H9 (cell line): ENCODE data around the gene BRAF. TPM values are rescaled to one million over a fixed set of nuclear protein-coding genes. Genes with fewer than 3 reads are reported as not detected.
"Not testable (repeated sequence)": the region's sequence is repeated elsewhere in the genome, so short reads cannot be mapped to it uniquely, and the experiment has no call there.

Experiments used
- DNase-seq: peaks from one replicate; pipeline ENCODE4 v3.0.0-alpha.2; 2017
- H2AFZ ChIP-seq: one replicate; pipeline ENCODE4 v1.6.1; 2013; ENCODE audit warnings: mild to moderate bottlenecking, low read length, control low read depth, moderate library complexity
- H2AK5ac ChIP-seq: 2 replicates; pipeline ENCODE4 v1.6.1; 2013; ENCODE audit warnings: low read length, control low read depth, mixed read lengths; ENCODE audit not compliant: insufficient read length
- H2BK120ac ChIP-seq: one replicate; pipeline ENCODE4 v1.6.1; 2013; ENCODE audit warnings: low read depth, mild to moderate bottlenecking, low read length, control low read depth, inconsistent platforms; ENCODE audit not compliant: poor library complexity, severe bottlenecking
- H2BK12ac ChIP-seq: 2 replicates; pipeline ENCODE4 v1.6.1; 2013; ENCODE audit warnings: low read length, control low read depth, mixed read lengths, low read depth; ENCODE audit not compliant: insufficient read length
- H2BK15ac ChIP-seq: 2 replicates; pipeline ENCODE4 v1.6.1; 2013; ENCODE audit warnings: low read depth, low read length, control low read depth
- H2BK20ac ChIP-seq: one replicate; pipeline ENCODE4 v1.6.1; 2013; ENCODE audit warnings: low read depth, mild to moderate bottlenecking, low read length, control low read depth, inconsistent platforms; ENCODE audit not compliant: poor library complexity, severe bottlenecking
- H2BK5ac ChIP-seq: 2 replicates; pipeline ENCODE4 v1.6.1; 2013; ENCODE audit warnings: low read length, control low read depth, mixed read lengths; ENCODE audit not compliant: insufficient read length
- H3K14ac ChIP-seq: 2 replicates; pipeline ENCODE4 v1.6.1; 2013; ENCODE audit warnings: low read length, control low read depth; ENCODE audit not compliant: insufficient read depth
- H3K18ac ChIP-seq: 2 replicates; pipeline ENCODE4 v1.6.1; 2013; ENCODE audit warnings: low read depth, mild to moderate bottlenecking, mixed read lengths, low read length, control low read depth; ENCODE audit not compliant: insufficient read length
- H3K23ac ChIP-seq: 2 replicates; pipeline ENCODE4 v1.6.1; 2013; ENCODE audit warnings: low read length, control low read depth, mixed read lengths, low read depth; ENCODE audit not compliant: insufficient read length
- H3K23me2 ChIP-seq: 2 replicates; pipeline ENCODE4 v1.6.1; 2013; ENCODE audit warnings: low read depth, mild to moderate bottlenecking, mixed read lengths, low read length, control low read depth; ENCODE audit not compliant: insufficient read length, poor library complexity, severe bottlenecking
- H3K27ac ChIP-seq: 2 replicates; pipeline ENCODE4 v1.5.1; 2013; ENCODE audit warnings: low read length, control low read depth, mixed read lengths, low read depth; ENCODE audit not compliant: insufficient read length
- H3K27me3 ChIP-seq: 2 replicates; pipeline ENCODE4 v1.6.1; 2013; ENCODE audit warnings: low read length, control low read depth, inconsistent platforms; ENCODE audit not compliant: insufficient read depth
- H3K4ac ChIP-seq: 2 replicates; pipeline ENCODE4 v1.6.1; 2013; ENCODE audit warnings: low read depth, mild to moderate bottlenecking, control low read depth, inconsistent platforms, low read length, moderate library complexity
- H3K4me1 ChIP-seq: 2 replicates; pipeline ENCODE4 v1.6.1; 2013; ENCODE audit warnings: low read length, control low read depth, inconsistent platforms; ENCODE audit not compliant: insufficient read depth
- H3K4me2 ChIP-seq: 2 replicates; pipeline ENCODE4 v1.6.1; 2013; ENCODE audit warnings: low read length, control low read depth, mixed read lengths; ENCODE audit not compliant: insufficient read length, insufficient read depth
- H3K56ac ChIP-seq: 2 replicates; pipeline ENCODE4 v1.6.1; 2013; ENCODE audit warnings: low read depth, mild to moderate bottlenecking, mixed read lengths, low read length, control low read depth; ENCODE audit not compliant: insufficient read length
- H3K79me1 ChIP-seq: 2 replicates; pipeline ENCODE4 v1.6.1; 2013; ENCODE audit warnings: low read depth, mild to moderate bottlenecking, moderate library complexity, low read length, control low read depth, inconsistent platforms; ENCODE audit not compliant: insufficient read depth, poor library complexity, severe bottlenecking
- H3K79me2 ChIP-seq: 2 replicates; pipeline ENCODE4 v1.6.1; 2013; ENCODE audit warnings: low read length, control low read depth, inconsistent platforms; ENCODE audit not compliant: insufficient read depth
- H3K9ac ChIP-seq: 2 replicates; pipeline ENCODE4 v1.6.1; 2013; ENCODE audit warnings: low read length, control low read depth, mixed read lengths; ENCODE audit not compliant: insufficient read length; ENCODE audit errors: extremely low read depth
- H3K9me3 ChIP-seq: one replicate; pipeline ENCODE4 v1.6.1; 2013; ENCODE audit warnings: low read depth, low read length, inconsistent platforms; ENCODE audit not compliant: control insufficient read depth
- H3T11ph ChIP-seq: one replicate; pipeline ENCODE4 v1.6.1; 2013; ENCODE audit warnings: mild to moderate bottlenecking, low read length, control low read depth, inconsistent platforms
- H4K20me1 ChIP-seq: one replicate; pipeline ENCODE4 v1.6.1; 2013; ENCODE audit not compliant: control insufficient read depth, insufficient read length, insufficient read depth
- H4K5ac ChIP-seq: 2 replicates; pipeline ENCODE4 v1.6.1; 2013; ENCODE audit warnings: low read depth, mild to moderate bottlenecking, mixed read lengths, low read length, control low read depth; ENCODE audit not compliant: insufficient read length
- H4K8ac ChIP-seq: replicated peaks from 2 replicates; pipeline ENCODE4 v1.6.1; 2013; ENCODE audit warnings: low read length, control low read depth, mixed read lengths, low read depth; ENCODE audit not compliant: insufficient read length
- H4K91ac ChIP-seq: 2 replicates; pipeline ENCODE4 v1.6.1; 2013; ENCODE audit warnings: low read depth, mild to moderate bottlenecking, moderate library complexity, mixed read lengths, low read length, control low read depth; ENCODE audit not compliant: insufficient read length
- H3K27ac Mint-ChIP-seq, 3 experiments: 2 replicates in 2 of 3; 3 replicates in 1 of 3; pipeline ENCODE4 v1.8.0; 2020 to 2021; ENCODE audit warnings: mixed read lengths in 3 of 3, mild to moderate bottlenecking in 1 of 3, moderate library complexity in 1 of 3
- H3K27me3 Mint-ChIP-seq: 2 replicates; pipeline ENCODE4 v1.8.0; 2021; ENCODE audit warnings: low read depth, mild to moderate bottlenecking, moderate library complexity, mixed read lengths
- H3K36me3 Mint-ChIP-seq, 3 experiments: 2 replicates in 2 of 3; 3 replicates in 1 of 3; pipeline ENCODE4 v1.8.0; 2020 to 2021; ENCODE audit warnings: low read depth in 3 of 3, mixed read lengths in 3 of 3; ENCODE audit not compliant: insufficient read depth in 1 of 3
- H3K4me1 Mint-ChIP-seq, 2 experiments: 2 replicates each; pipeline ENCODE4 v1.8.0; 2020; ENCODE audit warnings: mixed read lengths in 2 of 2
- H3K4me3 Mint-ChIP-seq, 2 experiments: 2 replicates in 1 of 2; 3 replicates in 1 of 2; pipeline ENCODE4 v1.8.0; 2020 to 2021; ENCODE audit warnings: mild to moderate bottlenecking in 2 of 2, mixed read lengths in 2 of 2, moderate library complexity in 1 of 2
- H3K9me3 Mint-ChIP-seq, 2 experiments: 2 replicates in 1 of 2; 3 replicates in 1 of 2; pipeline ENCODE4 v1.8.0; 2020; ENCODE audit warnings: mild to moderate bottlenecking in 2 of 2, mixed read lengths in 2 of 2, moderate library complexity in 1 of 2
- CTCF ChIP-seq: fragments of 200-600 bp; sonication (generic); conservative IDR thresholded peaks from 3 replicates; pipeline ENCODE4 v1.8.0; 2021; ENCODE audit warnings: antibody characterized with exemption, mild to moderate bottlenecking
- WGBS: extraction: QIAGEN DNeasy Blood & Tissue Kit; methylation state at CpG from one replicate; pipeline ENCODE4 v1.1.7; 2013; ENCODE audit warnings: missing lambda C conversion rate, low lambda C conversion rate, mixed read lengths; ENCODE audit not compliant: insufficient read length; ENCODE audit errors: extremely low coverage; 5-methylcytosine and 5-hydroxymethylcytosine counted together
- total RNA-seq: library from RNA; stranded (reverse); gene quantifications from 2 replicates; pipeline ENCODE4 v1.2.1, GENCODE V29; 2021

Gene BRAF
- total RNA-seq, 1 experiment from 2014 or later: 32.9 TPM

DNA sequence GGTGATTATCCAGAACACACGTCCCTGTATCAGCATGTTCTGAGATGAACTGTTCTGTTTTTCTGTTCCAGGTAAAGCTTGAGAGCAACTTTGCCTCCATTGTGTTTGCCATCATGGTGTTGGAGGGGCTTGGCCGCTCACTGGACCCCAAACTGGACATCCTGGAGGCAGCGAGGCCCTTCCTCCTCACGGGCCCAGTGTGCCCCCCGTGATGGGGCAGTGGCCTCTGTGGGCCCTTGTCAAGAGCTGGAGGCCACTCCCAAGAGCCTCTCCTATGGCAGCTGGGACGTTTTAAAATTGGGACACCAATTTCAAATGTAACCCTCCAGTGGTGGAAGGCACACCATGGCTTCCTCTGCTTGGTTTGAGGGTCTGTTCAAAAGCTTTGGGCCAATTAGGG lies 230.1 kb downstream of the BRAF start:
- Histone ChIP-seq H4K5ac (no peak overlapping the region), H3K56ac (no peak overlapping the region), H2BK120ac (no peak overlapping the region), H3K23ac (no peak overlapping the region), H2BK20ac (no peak overlapping the region), H2AK5ac (no peak overlapping the region), H4K20me1 (no peaks in the 10 kb centered on the region), H3K4ac (no peak overlapping the region), H4K91ac (no peak overlapping the region), H3K4me1 (no peaks in the 10 kb centered on the region), H3K79me1 (peaks cover 4% of the 10 kb centered on the region), H3K27ac (no peak overlapping the region), H2AFZ (no peak overlapping the region), H3K14ac (no peak overlapping the region), H3K27me3 (no peaks in the 10 kb centered on the region), H3K9me3 (no peaks in the 10 kb centered on the region), H2BK5ac (no peak overlapping the region), H3T11ph (no peak overlapping the region), H3K23me2 (peaks cover 5% of the 10 kb centered on the region), H3K4me2 (no peak overlapping the region), H3K79me2 (peaks cover 7% of the 10 kb centered on the region; the same call in 1 of the 2 replicates), H3K18ac (no peak overlapping the region), H2BK15ac (no peak overlapping the region), H4K8ac (no peak overlapping the region), H2BK12ac (no peak overlapping the region), H3K9ac (no peak overlapping the region)
- no peak overlapping the region for H3K4me3 Mint-ChIP-seq
- no peaks in the 10 kb centered on the region; the same call in 1 of the 2 replicates for H3K27me3 Mint-ChIP-seq
- TF ChIP-seq CTCF: no peak
- DNase-seq: no peak
- H3K4me1 Mint-ChIP-seq: peaks cover 15 to 17% of the 10 kb centered on the region in 2 experiments
- H3K27ac Mint-ChIP-seq: no peak overlapping the region
- no CpG with 5 or more reads among the region's 6 CpGs for WGBS
- peaks cover 0 to 3% (median 3%) of the 10 kb centered on the region in 3 experiments; a peak in 5 of 7 replicates for H3K36me3 Mint-ChIP-seq
- no peaks in the 10 kb centered on the region for H3K9me3 Mint-ChIP-seq

DNA sequence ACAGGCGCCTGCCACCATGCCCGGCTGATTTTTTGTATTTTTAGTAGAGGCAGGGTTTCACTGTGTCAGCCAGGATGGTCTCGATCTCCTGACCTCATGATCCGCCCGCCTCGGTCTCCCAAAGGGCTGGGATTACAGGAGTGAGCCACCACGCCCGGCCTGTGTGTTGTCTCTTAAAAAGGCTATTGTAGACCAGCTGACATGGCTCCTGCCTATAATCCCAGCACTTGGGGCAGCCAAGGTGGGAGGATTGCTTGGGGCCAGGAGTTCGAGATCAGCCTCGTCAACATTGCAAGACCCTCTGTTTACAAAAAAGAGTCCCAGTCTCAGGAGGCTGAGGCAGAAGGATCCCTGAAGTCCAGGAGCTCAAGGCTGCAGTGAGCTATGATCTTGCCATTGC lies 230.9 kb downstream of the BRAF start:
- not testable (repeated sequence) for H2BK15ac ChIP-seq, H3K18ac ChIP-seq, H3T11ph ChIP-seq, H2AFZ ChIP-seq, H4K20me1 ChIP-seq, H2BK5ac ChIP-seq, H3K4ac ChIP-seq, H2BK120ac ChIP-seq, H3K4me3 Mint-ChIP-seq, H2AK5ac ChIP-seq, DNase-seq, H3K27ac Mint-ChIP-seq, H3K27me3 Mint-ChIP-seq, H3K79me2 ChIP-seq, H3K9me3 Mint-ChIP-seq, H3K27ac ChIP-seq, H4K5ac ChIP-seq, H3K36me3 Mint-ChIP-seq, H2BK20ac ChIP-seq, H3K27me3 ChIP-seq, H4K91ac ChIP-seq, H3K56ac ChIP-seq, H3K9me3 ChIP-seq, H3K9ac ChIP-seq, H3K23ac ChIP-seq, H3K14ac ChIP-seq, H3K4me1 ChIP-seq, H3K79me1 ChIP-seq, H4K8ac ChIP-seq, H3K4me2 ChIP-seq, H3K23me2 ChIP-seq, H2BK12ac ChIP-seq
- H3K4me1 Mint-ChIP-seq: peaks cover 15 to 17% of the 10 kb centered on the region in 2 experiments
- WGBS: no CpG with 5 or more reads among the region's 10 CpGs
